Measurements from ENCODE around the gene DUS1L.

DUS1L gene

GRCh38 chr17:82100502-82101298 is 35.1 kb upstream of the DUS1L start:
- DNase-seq (ENCODE audit: low read depth, low spot score): no peak

GRCh38 chr17:82098939-82099763 is 33.5 kb upstream of the DUS1L start:
- DNase-seq (ENCODE audit: low read depth, low spot score): no peak

GRCh38 chr17:82098169-82098938 is 32.8 kb upstream of the DUS1L start, which contains the start of gene FASN:
Gene FASN (minus strand): TSS chr17:82098236. CDS start chr17:82096445, 1,791 bp downstream.
- DNase-seq (ENCODE audit: low read depth, low spot score): peak; percentile 79

GRCh38 chr17:82097919-82098168 is 32.2 kb upstream of the DUS1L start:
- DNase-seq (ENCODE audit: low read depth, low spot score): no peak

- no peak for DNase-seq (ENCODE audit: low read depth, low spot score)
Observed at GRCh38 chr17:82097184-82097918, 31.7 kb upstream of the DUS1L start.

GRCh38 chr17:82096709-82097183 is 31.1 kb upstream of the DUS1L start:
- no peak for DNase-seq (ENCODE audit: low read depth, low spot score)

- no peak for DNase-seq (ENCODE audit: low read depth, low spot score)
Observed at GRCh38 chr17:82095777-82096708, 30.4 kb upstream of the DUS1L start.

- no peak for DNase-seq (ENCODE audit: low read depth, low spot score)
Observed at GRCh38 chr17:82094931-82095776, 29.6 kb upstream of the DUS1L start.

GRCh38 chr17:82092995-82093751 is 27.6 kb upstream of the DUS1L start:
- no peak for DNase-seq (ENCODE audit: low read depth, low spot score)

GRCh38 chr17:82092628-82092994 is 27.0 kb upstream of the DUS1L start:
- no peak for DNase-seq (ENCODE audit: low read depth, low spot score)

- DNase-seq (ENCODE audit: low read depth, low spot score): no peak
Observed at GRCh38 chr17:82092094-82092586, 26.5 kb upstream of the DUS1L start.

GRCh38 chr17:82091264-82092066 is 25.9 kb upstream of the DUS1L start:
- no peak for DNase-seq (ENCODE audit: low read depth, low spot score)

GRCh38 chr17:82090549-82091263 is 25.1 kb upstream of the DUS1L start:
- no peak for DNase-seq (ENCODE audit: low read depth, low spot score)

- no peak for DNase-seq (ENCODE audit: low read depth, low spot score)
Observed at GRCh38 chr17:82089723-82090548, 24.3 kb upstream of the DUS1L start.

GRCh38 chr17:82088838-82089722 is 23.5 kb upstream of the DUS1L start:
- no peak for DNase-seq (ENCODE audit: low read depth, low spot score)
